ENCODE results near the gene TAS2R41.

DNA sequence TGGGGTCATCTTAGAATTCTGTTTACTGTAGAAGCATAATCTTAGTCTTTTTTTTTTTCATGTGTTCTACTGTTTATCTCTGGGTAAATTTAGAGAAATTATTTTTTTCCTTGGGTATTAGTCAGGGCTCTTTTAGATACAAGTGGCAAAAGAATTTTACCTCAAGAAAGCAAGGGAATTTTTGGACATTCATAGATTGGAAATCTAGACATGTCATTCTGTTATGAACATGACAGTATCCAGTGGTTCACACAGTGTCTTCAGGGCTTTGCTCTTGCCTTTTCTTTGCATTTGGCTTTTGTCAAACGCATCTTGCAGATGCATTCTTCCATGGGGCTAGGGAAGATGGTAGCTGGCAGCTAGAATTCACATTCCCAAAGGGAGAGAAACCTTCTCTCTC, 13.7 kb upstream of the TAS2R41 start:
- TF ChIP-seq POLR2AphosphoS5 (IDR thresholded peaks at IDR 0.05; ENCODE audit: low read depth, low read length) (no peak), POLR2A (IDR thresholded peaks at IDR 0.05; ENCODE audit: low read depth, low read length) (no peak), TAF1 (IDR thresholded peaks at IDR 0.05; ENCODE audit: borderline replicate concordance, low read depth, low read length) (no peak)

Measured in GM12892 (cell line).